K562 (cell line): ENCODE data around the gene HLA-DOB. TPM values are rescaled to one million over a fixed set of nuclear protein-coding genes. Genes with fewer than 3 reads are reported as not detected.

Source experiments
- ADNP ChIP-seq: fragments of 200-800 bp; sonication (Bioruptor generic); IDR thresholded peaks from 2 replicates; pipeline ENCODE4 v1.6.1; 2016; ENCODE audit warnings: missing genetic modification characterization, missing compliant biosample characterization
- FOS ChIP-seq: IDR thresholded peaks from 3 replicates; pipeline ENCODE4 v1.6.1; 2011; ENCODE audit not compliant: insufficient read length; ENCODE audit errors: extremely low read depth
- HEY1 ChIP-seq: fragments of 250-450 bp; sonication (Bioruptor Pico); IDR thresholded peaks from 2 replicates; pipeline ENCODE4 v1.5.0; 2020; ENCODE audit warnings: mild to moderate bottlenecking, moderate library complexity, borderline replicate concordance
- RBM15 ChIP-seq: fragments of 200-400 bp; formaldehyde crosslinking; IDR thresholded peaks from 2 replicates; pipeline ENCODE4 v1.6.1; 2018; ENCODE audit warnings: mild to moderate bottlenecking, low read length, moderate library complexity; ENCODE audit not compliant: insufficient read depth
- ZBTB17 ChIP-seq: fragments of 450-650 bp; formaldehyde crosslinking; IDR thresholded peaks from 2 replicates; pipeline ENCODE4 v1.4.0; 2020; ENCODE audit warnings: mild to moderate bottlenecking
- ZC3H8 ChIP-seq: fragments of 450-650 bp; IDR thresholded peaks from 2 replicates; pipeline ENCODE4 v1.6.1; 2017
- polyA plus RNA-seq, 8 experiments: library from polyadenylated mRNA; depleted of rRNA in 4 of 8; stranded (reverse) in 5 of 8; unstranded in 3 of 8; fragments of >200 nt; fragmentation: Nextera tagmentation in 2 of 8; fragmentation: Illumina TruSeq in 1 of 8; extraction: Ambion mirVana in 2 of 8; extraction: Trizol in 1 of 8; gene quantifications; 2 replicates each; pipeline versions ENCODE4 v1.2.1 to v1.2.3, GENCODE V29; 2011 to 2014; ENCODE audit warnings: inconsistent platforms in 1 of 8, missing spikeins in 1 of 8
- total RNA-seq, 7 experiments: library from RNA; depleted of rRNA in 6 of 7; stranded (reverse); fragments of >200 nt in 6 of 7; fragmentation: Illumina TruSeq in 2 of 7; extraction: Trizol in 2 of 7; gene quantifications; 2 replicates each; pipeline versions ENCODE4 v1.2.1 to v1.2.3, GENCODE V29; 2011 to 2021; ENCODE audit warnings: low replicate concordance in 1 of 7
- TF ChIP-seq, protein P1 (sequence below), 2 experiments: fragments of 450-650 bp; IDR thresholded peaks; 2 replicates each; pipeline ENCODE4 v1.6.1; 2018; ENCODE audit warnings: mild to moderate bottlenecking in 2 of 2, low read depth in 1 of 2; ENCODE audit not compliant: partially characterized antibody in 2 of 2
- TF ChIP-seq, protein P2 (sequence below): sonication (generic); formaldehyde crosslinking; IDR thresholded peaks from 2 replicates; pipeline ENCODE4 v1.8.1; 2022; ENCODE audit warnings: missing genetic modification reagents
- TF ChIP-seq, protein P3 (sequence below): fragments of 200-800 bp; sonication (Bioruptor generic); IDR thresholded peaks from 2 replicates; pipeline ENCODE4 v1.6.1; 2017; ENCODE audit warnings: missing genetic modification characterization, missing compliant biosample characterization
- TF ChIP-seq, protein P4 (sequence below): sonication (generic); formaldehyde crosslinking; IDR thresholded peaks from 2 replicates; pipeline ENCODE4 v1.8.0; 2022; ENCODE audit warnings: mild to moderate bottlenecking, missing genetic modification reagents, borderline replicate concordance
- TF ChIP-seq, protein P5 (sequence below): fragments of 450-650 bp; IDR thresholded peaks from 2 replicates; pipeline ENCODE4 v1.6.1; 2014; ENCODE audit warnings: low read depth, mild to moderate bottlenecking, moderate library complexity, borderline replicate concordance
- TF ChIP-seq, protein P6 (sequence below), 2 experiments: fragments of 450-650 bp in 1 of 2; sonication (generic) in 1 of 2; formaldehyde crosslinking; conservative IDR thresholded peaks; 2 replicates each; pipeline versions ENCODE4 v1.4.0 to v1.8.1; 2020 to 2022; ENCODE audit warnings: mild to moderate bottlenecking in 1 of 2, missing genetic modification reagents in 1 of 2

HLA-DOB gene
- total and polyA plus RNA-seq, 9 of the 15 experiments (the other 6 are each of a cell fraction or from before 2014, with no cell fraction given): 1.2 to 4.0 (median 2.5) TPM

DNA sequence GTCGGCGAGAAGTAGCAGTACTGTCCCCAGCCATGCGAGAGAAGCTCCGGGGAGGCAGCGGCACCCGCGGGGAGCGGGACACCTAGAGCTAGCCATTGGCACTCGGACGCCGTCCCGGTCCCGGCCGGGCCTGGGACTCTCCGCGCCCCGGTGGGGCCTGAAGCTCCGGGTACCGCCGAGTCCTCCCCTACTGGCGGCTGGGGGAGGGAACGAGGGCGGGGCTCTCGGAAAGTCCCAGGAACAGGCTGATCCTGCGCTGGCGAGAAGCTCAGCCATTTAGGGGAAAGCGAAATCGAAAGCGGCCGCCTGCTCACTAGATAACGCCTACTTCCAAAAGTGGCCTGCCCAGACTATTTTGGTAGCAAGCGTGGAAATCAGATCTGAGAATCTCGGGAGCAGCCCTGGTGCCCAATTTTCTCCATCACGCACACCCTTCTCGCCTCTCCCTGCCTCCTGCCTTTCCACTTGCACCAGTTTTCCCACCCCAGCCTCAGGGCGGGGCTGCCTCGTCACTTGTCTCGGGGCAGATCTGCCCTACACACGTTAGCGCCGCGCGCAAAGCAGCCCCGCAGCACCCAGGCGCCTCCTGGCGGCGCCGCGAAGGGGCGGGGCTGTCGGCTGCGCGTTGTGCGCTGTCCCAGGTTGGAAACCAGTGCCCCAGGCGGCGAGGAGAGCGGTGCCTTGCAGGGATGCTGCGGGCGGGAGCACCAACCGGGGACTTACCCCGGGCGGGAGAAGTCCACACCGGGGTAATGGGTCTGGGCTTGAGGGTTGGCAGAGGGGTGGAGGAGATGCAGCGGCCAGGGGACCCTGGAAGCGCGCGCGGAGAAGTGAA, 37.0 kb upstream of the HLA-DOB start, which contains the start of the genes PSMB9 and TAP1 (continued):
- TF ChIP-seq, protein P1, sequence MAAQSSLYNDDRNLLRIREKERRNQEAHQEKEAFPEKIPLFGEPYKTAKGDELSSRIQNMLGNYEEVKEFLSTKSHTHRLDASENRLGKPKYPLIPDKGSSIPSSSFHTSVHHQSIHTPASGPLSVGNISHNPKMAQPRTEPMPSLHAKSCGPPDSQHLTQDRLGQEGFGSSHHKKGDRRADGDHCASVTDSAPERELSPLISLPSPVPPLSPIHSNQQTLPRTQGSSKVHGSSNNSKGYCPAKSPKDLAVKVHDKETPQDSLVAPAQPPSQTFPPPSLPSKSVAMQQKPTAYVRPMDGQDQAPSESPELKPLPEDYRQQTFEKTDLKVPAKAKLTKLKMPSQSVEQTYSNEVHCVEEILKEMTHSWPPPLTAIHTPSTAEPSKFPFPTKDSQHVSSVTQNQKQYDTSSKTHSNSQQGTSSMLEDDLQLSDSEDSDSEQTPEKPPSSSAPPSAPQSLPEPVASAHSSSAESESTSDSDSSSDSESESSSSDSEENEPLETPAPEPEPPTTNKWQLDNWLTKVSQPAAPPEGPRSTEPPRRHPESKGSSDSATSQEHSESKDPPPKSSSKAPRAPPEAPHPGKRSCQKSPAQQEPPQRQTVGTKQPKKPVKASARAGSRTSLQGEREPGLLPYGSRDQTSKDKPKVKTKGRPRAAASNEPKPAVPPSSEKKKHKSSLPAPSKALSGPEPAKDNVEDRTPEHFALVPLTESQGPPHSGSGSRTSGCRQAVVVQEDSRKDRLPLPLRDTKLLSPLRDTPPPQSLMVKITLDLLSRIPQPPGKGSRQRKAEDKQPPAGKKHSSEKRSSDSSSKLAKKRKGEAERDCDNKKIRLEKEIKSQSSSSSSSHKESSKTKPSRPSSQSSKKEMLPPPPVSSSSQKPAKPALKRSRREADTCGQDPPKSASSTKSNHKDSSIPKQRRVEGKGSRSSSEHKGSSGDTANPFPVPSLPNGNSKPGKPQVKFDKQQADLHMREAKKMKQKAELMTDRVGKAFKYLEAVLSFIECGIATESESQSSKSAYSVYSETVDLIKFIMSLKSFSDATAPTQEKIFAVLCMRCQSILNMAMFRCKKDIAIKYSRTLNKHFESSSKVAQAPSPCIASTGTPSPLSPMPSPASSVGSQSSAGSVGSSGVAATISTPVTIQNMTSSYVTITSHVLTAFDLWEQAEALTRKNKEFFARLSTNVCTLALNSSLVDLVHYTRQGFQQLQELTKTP (IDR thresholded peaks at IDR 0.05; ENCODE audit: low read depth in 1 of 2, partially characterized antibody in 2 of 2): no peak
- TF ChIP-seq, protein P2, sequence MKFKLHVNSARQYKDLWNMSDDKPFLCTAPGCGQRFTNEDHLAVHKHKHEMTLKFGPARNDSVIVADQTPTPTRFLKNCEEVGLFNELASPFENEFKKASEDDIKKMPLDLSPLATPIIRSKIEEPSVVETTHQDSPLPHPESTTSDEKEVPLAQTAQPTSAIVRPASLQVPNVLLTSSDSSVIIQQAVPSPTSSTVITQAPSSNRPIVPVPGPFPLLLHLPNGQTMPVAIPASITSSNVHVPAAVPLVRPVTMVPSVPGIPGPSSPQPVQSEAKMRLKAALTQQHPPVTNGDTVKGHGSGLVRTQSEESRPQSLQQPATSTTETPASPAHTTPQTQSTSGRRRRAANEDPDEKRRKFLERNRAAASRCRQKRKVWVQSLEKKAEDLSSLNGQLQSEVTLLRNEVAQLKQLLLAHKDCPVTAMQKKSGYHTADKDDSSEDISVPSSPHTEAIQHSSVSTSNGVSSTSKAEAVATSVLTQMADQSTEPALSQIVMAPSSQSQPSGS (CRISPR knock-in tag): no peak
- TF ChIP-seq FOS: no peak
- no peak for TF ChIP-seq ZC3H8
- TF ChIP-seq, protein P3, sequence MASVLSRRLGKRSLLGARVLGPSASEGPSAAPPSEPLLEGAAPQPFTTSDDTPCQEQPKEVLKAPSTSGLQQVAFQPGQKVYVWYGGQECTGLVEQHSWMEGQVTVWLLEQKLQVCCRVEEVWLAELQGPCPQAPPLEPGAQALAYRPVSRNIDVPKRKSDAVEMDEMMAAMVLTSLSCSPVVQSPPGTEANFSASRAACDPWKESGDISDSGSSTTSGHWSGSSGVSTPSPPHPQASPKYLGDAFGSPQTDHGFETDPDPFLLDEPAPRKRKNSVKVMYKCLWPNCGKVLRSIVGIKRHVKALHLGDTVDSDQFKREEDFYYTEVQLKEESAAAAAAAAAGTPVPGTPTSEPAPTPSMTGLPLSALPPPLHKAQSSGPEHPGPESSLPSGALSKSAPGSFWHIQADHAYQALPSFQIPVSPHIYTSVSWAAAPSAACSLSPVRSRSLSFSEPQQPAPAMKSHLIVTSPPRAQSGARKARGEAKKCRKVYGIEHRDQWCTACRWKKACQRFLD (CRISPR knock-in tag): no peak
- TF ChIP-seq RBM15: no peak
- TF ChIP-seq ZBTB17: no peak
- no peak for TF ChIP-seq HEY1 (CRISPR knock-in tag)
- TF ChIP-seq, protein P4, sequence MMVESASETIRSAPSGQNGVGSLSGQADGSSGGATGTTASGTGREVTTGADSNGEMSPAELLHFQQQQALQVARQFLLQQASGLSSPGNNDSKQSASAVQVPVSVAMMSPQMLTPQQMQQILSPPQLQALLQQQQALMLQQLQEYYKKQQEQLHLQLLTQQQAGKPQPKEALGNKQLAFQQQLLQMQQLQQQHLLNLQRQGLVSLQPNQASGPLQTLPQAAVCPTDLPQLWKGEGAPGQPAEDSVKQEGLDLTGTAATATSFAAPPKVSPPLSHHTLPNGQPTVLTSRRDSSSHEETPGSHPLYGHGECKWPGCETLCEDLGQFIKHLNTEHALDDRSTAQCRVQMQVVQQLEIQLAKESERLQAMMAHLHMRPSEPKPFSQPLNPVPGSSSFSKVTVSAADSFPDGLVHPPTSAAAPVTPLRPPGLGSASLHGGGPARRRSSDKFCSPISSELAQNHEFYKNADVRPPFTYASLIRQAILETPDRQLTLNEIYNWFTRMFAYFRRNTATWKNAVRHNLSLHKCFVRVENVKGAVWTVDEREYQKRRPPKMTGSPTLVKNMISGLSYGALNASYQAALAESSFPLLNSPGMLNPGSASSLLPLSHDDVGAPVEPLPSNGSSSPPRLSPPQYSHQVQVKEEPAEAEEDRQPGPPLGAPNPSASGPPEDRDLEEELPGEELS (CRISPR knock-in tag): peak; percentile 91; the same call in 1 of the 2 replicates
- TF ChIP-seq, protein P5, sequence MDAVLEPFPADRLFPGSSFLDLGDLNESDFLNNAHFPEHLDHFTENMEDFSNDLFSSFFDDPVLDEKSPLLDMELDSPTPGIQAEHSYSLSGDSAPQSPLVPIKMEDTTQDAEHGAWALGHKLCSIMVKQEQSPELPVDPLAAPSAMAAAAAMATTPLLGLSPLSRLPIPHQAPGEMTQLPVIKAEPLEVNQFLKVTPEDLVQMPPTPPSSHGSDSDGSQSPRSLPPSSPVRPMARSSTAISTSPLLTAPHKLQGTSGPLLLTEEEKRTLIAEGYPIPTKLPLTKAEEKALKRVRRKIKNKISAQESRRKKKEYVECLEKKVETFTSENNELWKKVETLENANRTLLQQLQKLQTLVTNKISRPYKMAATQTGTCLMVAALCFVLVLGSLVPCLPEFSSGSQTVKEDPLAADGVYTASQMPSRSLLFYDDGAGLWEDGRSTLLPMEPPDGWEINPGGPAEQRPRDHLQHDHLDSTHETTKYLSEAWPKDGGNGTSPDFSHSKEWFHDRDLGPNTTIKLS: peak; percentile 43; the same call in 1 of the 2 replicates
- TF ChIP-seq, protein P6, sequence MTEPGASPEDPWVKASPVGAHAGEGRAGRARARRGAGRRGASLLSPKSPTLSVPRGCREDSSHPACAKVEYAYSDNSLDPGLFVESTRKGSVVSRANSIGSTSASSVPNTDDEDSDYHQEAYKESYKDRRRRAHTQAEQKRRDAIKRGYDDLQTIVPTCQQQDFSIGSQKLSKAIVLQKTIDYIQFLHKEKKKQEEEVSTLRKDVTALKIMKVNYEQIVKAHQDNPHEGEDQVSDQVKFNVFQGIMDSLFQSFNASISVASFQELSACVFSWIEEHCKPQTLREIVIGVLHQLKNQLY (CRISPR knock-in tag; conservative IDR thresholded peaks at IDR 0.05): 0 out of 4 replicates have a peak, but pooled peaks of 1 of the 2 experiments have one; percentile 27
- TF ChIP-seq ADNP (tag): no peak
